Lung (tissue), 12 donors: ENCODE measurements around the gene EMD. TPM values are rescaled to one million over a fixed set of nuclear protein-coding genes. Genes with fewer than 3 reads are reported as not detected.
A peak's percentile ranks its signal among the peaks of the same experiment; 100 is the strongest.

Source experiments
- ATAC-seq: fragments of 200-7000 bp; cut with Tn5 transposase; one replicate; pipeline ENCODE4 v1.9.1; 2020; ENCODE audit warnings: moderate number of reproducible peaks; ENCODE audit not compliant: insufficient read depth, low FRiP score
- DNase-seq, 3 donors: peaks; one replicate each; pipeline ENCODE4 v3.0.0-alpha.2; 2013 to 2017
- H3K27ac ChIP-seq, 2 donors: one replicate each; pipeline ENCODE4 v1.5.1; 2013; ENCODE audit warnings: mild to moderate bottlenecking in 2 of 2, moderate library complexity in 2 of 2, control low read depth in 1 of 2, inconsistent platforms in 1 of 2, low read depth in 1 of 2, low read length in 1 of 2
- H3K27me3 ChIP-seq, 3 donors: one replicate each; pipeline ENCODE4 v1.5.1; 2013; ENCODE audit warnings: low read length in 2 of 3; ENCODE audit not compliant: control insufficient read depth in 3 of 3, insufficient read depth in 3 of 3
- H3K36me3 ChIP-seq, 4 donors: one replicate each; pipeline ENCODE4 v1.5.1; 2013; ENCODE audit warnings: low read length in 4 of 4, mild to moderate bottlenecking in 1 of 4, moderate library complexity in 1 of 4; ENCODE audit not compliant: control insufficient read depth in 4 of 4, insufficient read depth in 4 of 4
- H3K4me1 ChIP-seq, 5 donors: one replicate each; pipeline ENCODE4 v1.5.1; 2013; ENCODE audit warnings: low read length in 5 of 5, mild to moderate bottlenecking in 2 of 5, moderate library complexity in 1 of 5; ENCODE audit not compliant: control insufficient read depth in 5 of 5, insufficient read depth in 5 of 5
- H3K4me3 ChIP-seq: one replicate; pipeline ENCODE4 v1.5.1; 2013; ENCODE audit warnings: mild to moderate bottlenecking, control low read depth, moderate library complexity
- H3K9ac ChIP-seq, 2 donors: one replicate each; pipeline ENCODE4 v1.5.1; 2013; ENCODE audit warnings: low read length in 2 of 2, control low read depth in 1 of 2; ENCODE audit not compliant: insufficient read depth in 1 of 2
- H3K9me3 ChIP-seq, 4 donors: one replicate each; pipeline ENCODE4 v1.5.1; 2013; ENCODE audit warnings: low read length in 3 of 4, mild to moderate bottlenecking in 1 of 4, moderate library complexity in 1 of 4; ENCODE audit not compliant: control insufficient read depth in 4 of 4, insufficient read depth in 3 of 4
- WGBS, 2 donors: extraction: QIAGEN DNeasy Blood & Tissue Kit; methylation state at CpG; one replicate each; pipeline ENCODE4 v1.1.7; 2013; 5-methylcytosine and 5-hydroxymethylcytosine counted together
- polyA plus RNA-seq, 2 donors: library from polyadenylated mRNA; stranded (reverse); fragments of 200-250 nt; gene quantifications; one replicate each; pipeline ENCODE4 v1.2.1, GENCODE V29; 2013
- total RNA-seq, 2 donors: library from RNA; depleted of rRNA in 1 of 2; stranded (reverse); fragments of >200 nt in 1 of 2; gene quantifications; one replicate each; pipeline ENCODE4 v1.2.1, GENCODE V29; 2014 to 2021
- TF ChIP-seq, protein P1 (sequence below): IDR thresholded peaks from 2 replicates; pipeline ENCODE4 v1.5.1; 2012; ENCODE audit warnings: mild to moderate bottlenecking; ENCODE audit errors: control extremely low read depth, extremely low read depth
- donor health status: control.
- donor health status: control.
- donor health status: Bipolar disorder and iron deficiency.
- donor health status: healthy.
- donor health status: DM: yes; HTN: yes; CAD: no.

EMD gene
- total and polyA plus RNA-seq, 4 donors: 33.0 to 108 (median 74.8) TPM

DNA sequence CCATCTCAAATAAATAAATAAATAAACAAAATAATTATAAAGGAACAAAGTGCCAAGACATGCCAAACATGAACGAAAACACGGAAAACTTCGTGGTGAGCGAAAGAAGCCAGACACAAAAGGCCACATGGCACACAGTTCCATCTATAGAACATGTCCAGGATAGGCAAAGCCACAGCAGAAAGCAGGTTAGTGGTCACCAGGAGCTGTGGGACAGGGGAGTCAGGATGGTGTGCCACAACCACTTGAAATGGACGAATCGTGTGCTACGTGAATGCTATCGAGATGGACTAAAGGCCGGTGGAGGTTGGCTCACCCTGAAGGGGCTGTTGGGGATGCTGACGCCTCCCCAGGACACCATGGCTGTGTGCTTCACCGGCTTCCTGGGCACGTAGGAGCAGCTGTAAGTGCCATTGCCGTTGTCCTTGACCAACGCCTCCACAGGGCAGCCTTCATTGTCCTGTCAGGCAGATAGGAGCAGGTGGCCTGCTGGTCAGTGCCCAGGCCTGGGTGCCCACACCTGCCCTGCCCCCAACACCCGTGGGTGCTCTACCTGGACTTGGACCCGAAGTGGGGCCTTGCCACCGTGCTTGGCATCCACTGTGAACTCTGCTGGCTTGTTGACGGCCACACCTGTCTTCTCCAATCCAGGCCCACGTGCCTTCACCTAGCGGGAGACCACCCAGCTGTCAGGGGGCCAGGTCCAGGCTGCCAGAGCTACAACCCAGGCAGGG lies 15.2 kb upstream of the EMD start:
- Histone ChIP-seq H3K9ac (no peak overlapping the region), H3K36me3 (peaks cover 34 to 73% (median 40%) of the 10 kb centered on the region in 4 donors), H3K4me3 (no peak overlapping the region), H3K9me3 (peaks cover 0 to 9% (median 0%) of the 10 kb centered on the region in 4 donors), H3K27ac (no peak overlapping the region), H3K27me3 (no peaks in the 10 kb centered on the region), H3K4me1 (peaks cover 0 to 10% (median 0%) of the 10 kb centered on the region in 5 donors)
- no peak for ATAC-seq
- 88 to 90% methylated on average over 20 of the region's 20 CpGs for whole genome bisulfite sequencing, 2 donors
- TF ChIP-seq, protein P1, sequence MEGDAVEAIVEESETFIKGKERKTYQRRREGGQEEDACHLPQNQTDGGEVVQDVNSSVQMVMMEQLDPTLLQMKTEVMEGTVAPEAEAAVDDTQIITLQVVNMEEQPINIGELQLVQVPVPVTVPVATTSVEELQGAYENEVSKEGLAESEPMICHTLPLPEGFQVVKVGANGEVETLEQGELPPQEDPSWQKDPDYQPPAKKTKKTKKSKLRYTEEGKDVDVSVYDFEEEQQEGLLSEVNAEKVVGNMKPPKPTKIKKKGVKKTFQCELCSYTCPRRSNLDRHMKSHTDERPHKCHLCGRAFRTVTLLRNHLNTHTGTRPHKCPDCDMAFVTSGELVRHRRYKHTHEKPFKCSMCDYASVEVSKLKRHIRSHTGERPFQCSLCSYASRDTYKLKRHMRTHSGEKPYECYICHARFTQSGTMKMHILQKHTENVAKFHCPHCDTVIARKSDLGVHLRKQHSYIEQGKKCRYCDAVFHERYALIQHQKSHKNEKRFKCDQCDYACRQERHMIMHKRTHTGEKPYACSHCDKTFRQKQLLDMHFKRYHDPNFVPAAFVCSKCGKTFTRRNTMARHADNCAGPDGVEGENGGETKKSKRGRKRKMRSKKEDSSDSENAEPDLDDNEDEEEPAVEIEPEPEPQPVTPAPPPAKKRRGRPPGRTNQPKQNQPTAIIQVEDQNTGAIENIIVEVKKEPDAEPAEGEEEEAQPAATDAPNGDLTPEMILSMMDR: no peak
- DNase-seq: no peak

DNA sequence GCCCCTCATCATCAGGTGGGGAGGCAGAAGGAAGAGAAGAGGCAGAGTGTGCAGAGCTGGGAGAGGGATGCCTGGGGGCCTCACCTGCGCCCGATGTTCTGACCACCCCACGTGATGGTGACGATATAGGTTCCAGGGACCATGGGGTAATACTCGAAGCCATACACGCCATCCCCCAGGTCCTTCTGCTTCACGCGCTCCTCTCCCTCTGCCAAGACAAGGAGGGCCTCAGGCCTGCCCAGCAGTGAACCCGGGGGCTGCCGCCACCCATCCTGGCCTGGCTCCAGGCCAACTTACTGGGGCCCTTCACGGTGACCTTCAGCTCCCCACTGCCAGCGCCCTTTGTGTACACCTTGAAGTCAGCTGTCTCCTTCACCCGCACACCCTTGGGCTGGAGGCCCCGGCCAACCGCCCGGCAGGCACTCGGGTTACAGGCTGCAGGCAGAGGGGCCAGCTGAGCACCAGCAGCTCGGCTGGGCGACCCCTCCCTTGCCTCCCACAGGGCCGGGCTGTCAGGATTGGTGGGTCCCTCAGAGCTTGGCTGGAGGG lies 14.0 kb upstream of the EMD start:
- Histone ChIP-seq H3K36me3 (peaks cover 29 to 61% (median 35%) of the 10 kb centered on the region in 4 donors), H3K27me3 (no peaks in the 10 kb centered on the region), H3K9ac (no peak overlapping the region), H3K27ac (peak overlapping the region in 1 of 2 donors; percentile 49), H3K4me3 (no peak overlapping the region), H3K4me1 (peaks cover 0 to 10% (median 0%) of the 10 kb centered on the region in 5 donors), H3K9me3 (peaks cover 0 to 12% (median 0%) of the 10 kb centered on the region in 4 donors)
- TF ChIP-seq, protein P1: no peak
- DNase-seq: no peak
- 84 to 86% methylated on average over 8 to 20 of the region's 20 CpGs for WGBS, 2 donors
- ATAC-seq: no peak

DNA sequence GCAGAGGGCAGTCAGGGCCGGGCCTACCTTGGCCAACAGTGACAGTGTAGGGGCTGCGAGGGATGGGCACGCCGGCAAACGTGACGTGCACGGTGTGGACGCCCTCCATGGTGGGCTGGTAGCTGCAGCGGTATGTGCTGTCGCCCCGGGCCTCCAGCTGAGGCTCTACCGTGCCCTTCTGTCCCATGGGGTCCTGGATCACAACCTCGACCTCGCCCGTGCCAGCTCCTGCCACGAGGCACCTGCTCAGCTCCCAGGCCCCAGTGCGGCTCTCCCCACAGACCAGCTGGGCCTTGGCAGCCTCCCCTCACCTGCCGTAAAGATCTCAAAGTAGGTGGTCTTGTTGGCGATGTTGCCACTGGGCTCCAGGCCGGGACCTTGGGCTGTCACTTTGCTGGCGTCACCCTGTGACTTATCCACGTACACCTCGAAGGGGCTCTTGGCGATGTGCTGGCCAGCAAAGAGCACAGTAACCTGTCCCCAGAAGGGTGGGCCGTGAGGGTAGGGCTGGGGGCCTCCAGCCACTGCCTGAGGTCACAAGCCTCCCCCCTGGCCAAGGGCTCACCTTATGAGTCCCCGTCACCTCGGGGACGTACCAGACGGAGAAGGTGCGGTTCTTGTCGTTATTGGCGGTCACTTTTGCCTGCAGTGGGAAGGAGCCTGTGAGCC lies 13.0 kb upstream of the EMD start:
- peaks cover 0 to 15% (median 0%) of the 10 kb centered on the region in 4 donors for H3K9me3 ChIP-seq
- TF ChIP-seq, protein P1: no peak
- H3K27ac ChIP-seq: peak overlapping the region; percentile 13 to 49
- H3K4me3 ChIP-seq: no peak overlapping the region
- peaks cover 0 to 10% (median 0%) of the 10 kb centered on the region in 5 donors for H3K4me1 ChIP-seq
- DNase-seq: no peak
- no peaks in the 10 kb centered on the region for H3K27me3 ChIP-seq
- ATAC-seq: no peak
- WGBS, 2 donors: 89 to 95% methylated on average over 29 to 32 of the region's 32 CpGs
- peaks cover 26 to 56% (median 36%) of the 10 kb centered on the region in 4 donors for H3K36me3 ChIP-seq
- no peak overlapping the region for H3K9ac ChIP-seq
